ENCODE measurements around the gene MPI.

GRCh38 chr15:74844319-74845207, 45.3 kb upstream of the MPI start:
- no peak for TF ChIP-seq POLR2AphosphoS5 (IDR thresholded peaks at IDR 0.05; ENCODE audit: low read depth, low read length)
- TF ChIP-seq POLR2A (IDR thresholded peaks at IDR 0.05; ENCODE audit: low read depth, low read length), result no peak
- TF ChIP-seq TAF1 (IDR thresholded peaks at IDR 0.05; ENCODE audit: borderline replicate concordance, low read depth, low read length), result no peak

All from GM12892 (cell line).